ENCODE measurements around the gene FOXS1. TPM values are rescaled to one million over a fixed set of nuclear protein-coding genes. Genes with fewer than 3 reads are reported as not detected.

The FOXS1 gene
- total and polyA plus RNA-seq, 3 experiments from 2014 or later = not detected

DNA sequence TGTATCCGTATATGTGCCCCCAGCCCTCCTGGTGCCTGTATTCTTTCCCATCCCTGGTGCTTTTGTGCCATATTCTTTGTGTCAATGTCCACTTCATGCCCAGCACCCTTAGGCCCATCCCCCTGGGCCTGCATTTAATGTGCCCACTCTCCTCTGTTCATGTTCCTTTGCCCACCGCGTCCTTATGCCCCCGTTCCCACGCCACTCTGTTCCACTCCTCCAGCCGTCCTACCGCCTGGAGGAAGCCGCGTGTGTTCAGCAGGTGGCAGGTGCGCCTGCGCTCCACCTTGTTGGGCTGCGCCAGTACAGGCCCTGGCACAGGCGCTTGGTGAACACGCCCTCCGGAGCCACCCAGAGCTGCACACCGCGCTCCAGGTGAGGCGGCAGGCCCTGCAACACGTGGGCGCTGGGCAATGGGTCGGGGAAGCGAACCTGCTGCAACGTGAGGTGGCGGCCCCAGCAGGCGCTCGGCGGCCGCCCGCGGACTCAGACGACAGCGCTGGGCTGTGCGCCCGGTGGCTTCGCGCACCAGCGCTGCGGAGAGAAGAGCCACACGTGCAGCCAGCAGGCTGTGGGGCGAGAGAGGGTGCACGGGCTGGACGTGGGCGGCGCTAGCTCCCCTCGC lies 4.0 kb upstream of the FOXS1 start:
- POLR2A ChIA-PET = interaction anchor here (0.6 kb wide), 1 partner anchor 79 kb away, joined by 3 read pairs; no protein-coding TSS in a partner anchor
- H3K27ac Mint-ChIP-seq = no peak overlapping the region

DNA sequence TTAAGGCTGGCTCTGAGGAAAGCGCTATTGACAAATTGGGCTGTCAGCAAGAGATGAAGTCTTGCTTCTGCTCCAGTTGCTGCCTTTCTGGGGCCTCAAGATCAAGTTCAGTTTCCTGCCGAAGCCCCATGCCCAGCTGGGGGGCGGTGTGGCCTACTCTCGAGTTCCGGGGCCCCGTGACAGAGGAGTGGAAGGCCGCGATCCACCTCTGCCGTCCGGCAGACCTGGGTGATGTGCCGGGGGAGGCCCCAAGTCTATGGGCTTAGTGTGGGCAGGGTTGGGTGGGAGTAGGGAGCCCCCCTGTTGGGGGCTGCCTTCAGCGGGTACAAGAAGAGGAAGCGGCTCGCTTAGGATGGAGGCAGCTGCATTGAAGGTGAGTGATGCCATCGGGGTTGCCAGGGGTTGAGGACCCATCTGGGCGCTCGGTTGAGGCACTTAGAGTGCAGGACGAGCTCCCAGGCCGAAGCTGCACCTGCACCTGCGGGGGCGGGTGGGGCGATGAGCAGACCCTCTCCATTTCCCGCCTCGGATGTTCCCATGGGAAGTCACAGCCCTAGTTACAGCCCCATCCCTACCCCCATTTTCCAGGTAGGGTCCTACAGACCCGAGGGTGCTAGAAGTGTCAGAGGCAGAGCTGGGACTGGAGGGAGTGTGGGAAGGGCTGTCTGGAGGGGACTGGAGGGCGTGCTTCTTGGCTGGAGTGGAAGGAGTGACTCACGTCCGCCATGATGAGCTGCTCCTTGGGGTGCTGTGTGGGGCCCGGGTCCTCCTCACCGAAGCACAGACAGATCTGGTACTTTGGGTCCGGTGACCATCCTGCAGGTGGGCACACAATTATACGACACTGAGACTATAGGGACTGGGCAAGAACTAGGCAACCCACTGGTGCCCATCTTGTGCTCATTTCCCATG lies 2.9 kb upstream of the FOXS1 start:
- CTCF ChIA-PET = interaction anchor here (0.9 to 4.5 kb wide), 4 partner anchors 12 to 183 kb away, joined by 3 to 34 read pairs (median 20); no protein-coding TSS in a partner anchor
- no peak for DNase-seq
- H3K4me1 Mint-ChIP-seq = no peaks in the 10 kb centered on the region
- Histone ChIP-seq H3K4me3 (ENCODE audit: low read length) (no peak overlapping the region), H3K36me3 (ENCODE audit: insufficient read depth, low read length) (no peaks in the 10 kb centered on the region), H3K4me1 (ENCODE audit: insufficient read depth, low read length) (no peaks in the 10 kb centered on the region), H3K27ac (ENCODE audit: low read depth, low read length) (no peak overlapping the region), H3K9me3 (ENCODE audit: low read length) (no peaks in the 10 kb centered on the region), H3K27me3 (ENCODE audit: insufficient read depth, low read length, poor library complexity, severe bottlenecking) (peaks cover 9% of the 10 kb centered on the region)
- H3K27ac Mint-ChIP-seq = no peak overlapping the region
- POLR2A ChIA-PET = no interaction called here
- H3K36me3 Mint-ChIP-seq = no peaks in the 10 kb centered on the region
- no peak overlapping the region for H3K4me3 Mint-ChIP-seq
- peaks cover 17 to 29% of the 10 kb centered on the region in 2 donors for H3K27me3 Mint-ChIP-seq
- H3K9me3 Mint-ChIP-seq = no peaks in the 10 kb centered on the region

More for the DNA sequence above, 4.0 kb upstream of the FOXS1 start:
- H3K4me1 ChIP-seq (ENCODE audit: insufficient read depth, low read length) = no peaks in the 10 kb centered on the region
- H3K27me3 Mint-ChIP-seq = peaks cover 16 to 29% of the 10 kb centered on the region in 2 donors
- H3K4me1 Mint-ChIP-seq = no peaks in the 10 kb centered on the region
- peaks cover 9% of the 10 kb centered on the region for H3K27me3 ChIP-seq (ENCODE audit: insufficient read depth, low read length, poor library complexity, severe bottlenecking)
- no peak for DNase-seq
- no peaks in the 10 kb centered on the region for H3K36me3 ChIP-seq (ENCODE audit: insufficient read depth, low read length)
- no peaks in the 10 kb centered on the region for H3K9me3 ChIP-seq (ENCODE audit: low read length)
- no peak overlapping the region for H3K27ac ChIP-seq (ENCODE audit: low read depth, low read length)
- no peaks in the 10 kb centered on the region for H3K36me3 Mint-ChIP-seq
- H3K9me3 Mint-ChIP-seq = no peaks in the 10 kb centered on the region
- H3K4me3 Mint-ChIP-seq = no peak overlapping the region
- CTCF ChIA-PET = interaction anchor here (1.1 to 4.1 kb wide), 3 partner anchors 11 to 33 kb away, joined by 3 to 21 read pairs (median 5); no protein-coding TSS in a partner anchor
- H3K4me3 ChIP-seq (ENCODE audit: low read length) = no peak overlapping the region

DNA sequence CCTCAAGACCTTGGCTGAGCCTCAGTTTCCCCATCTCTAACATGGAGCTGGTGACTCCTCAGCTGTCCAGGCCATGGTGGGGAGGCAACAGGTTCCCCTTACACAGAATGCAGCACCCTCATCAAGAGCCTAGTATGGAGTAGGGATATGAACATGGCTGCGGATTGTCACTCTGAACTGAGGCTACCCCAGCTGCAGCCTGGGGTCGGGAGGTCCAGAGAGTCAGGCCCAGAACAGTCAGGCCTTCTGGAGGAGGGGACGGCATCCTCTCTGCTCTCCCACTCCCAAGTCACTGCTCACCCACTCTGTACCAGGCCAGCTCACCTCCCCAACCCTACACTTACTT lies 1.4 kb upstream of the FOXS1 start:
- Histone ChIP-seq H3K4me1 (ENCODE audit: insufficient read depth, low read length) (no peaks in the 10 kb centered on the region), H3K4me3 (ENCODE audit: low read length) (no peak overlapping the region), H3K36me3 (ENCODE audit: insufficient read depth, low read length) (no peaks in the 10 kb centered on the region), H3K9me3 (ENCODE audit: low read length) (no peaks in the 10 kb centered on the region), H3K27me3 (ENCODE audit: insufficient read depth, low read length, poor library complexity, severe bottlenecking) (peaks cover 9% of the 10 kb centered on the region), H3K27ac (ENCODE audit: low read depth, low read length) (no peak overlapping the region)
- peak overlapping the region in 1 of 8 donors; percentile 29 for H3K27ac Mint-ChIP-seq
- no peaks in the 10 kb centered on the region for H3K4me1 Mint-ChIP-seq
- no peaks in the 10 kb centered on the region for H3K9me3 Mint-ChIP-seq
- no peaks in the 10 kb centered on the region for H3K36me3 Mint-ChIP-seq
- peaks cover 12 to 29% of the 10 kb centered on the region in 2 donors for H3K27me3 Mint-ChIP-seq
- no peak for DNase-seq
- H3K4me3 Mint-ChIP-seq = no peak overlapping the region
- CTCF ChIA-PET = interaction anchor here (0.8 to 4.5 kb wide), 13 partner anchors 9 to 227 kb away, joined by 3 to 34 read pairs (median 3); partner anchors contain the start of gene PDRG1
- POLR2A ChIA-PET = no interaction called here

DNA sequence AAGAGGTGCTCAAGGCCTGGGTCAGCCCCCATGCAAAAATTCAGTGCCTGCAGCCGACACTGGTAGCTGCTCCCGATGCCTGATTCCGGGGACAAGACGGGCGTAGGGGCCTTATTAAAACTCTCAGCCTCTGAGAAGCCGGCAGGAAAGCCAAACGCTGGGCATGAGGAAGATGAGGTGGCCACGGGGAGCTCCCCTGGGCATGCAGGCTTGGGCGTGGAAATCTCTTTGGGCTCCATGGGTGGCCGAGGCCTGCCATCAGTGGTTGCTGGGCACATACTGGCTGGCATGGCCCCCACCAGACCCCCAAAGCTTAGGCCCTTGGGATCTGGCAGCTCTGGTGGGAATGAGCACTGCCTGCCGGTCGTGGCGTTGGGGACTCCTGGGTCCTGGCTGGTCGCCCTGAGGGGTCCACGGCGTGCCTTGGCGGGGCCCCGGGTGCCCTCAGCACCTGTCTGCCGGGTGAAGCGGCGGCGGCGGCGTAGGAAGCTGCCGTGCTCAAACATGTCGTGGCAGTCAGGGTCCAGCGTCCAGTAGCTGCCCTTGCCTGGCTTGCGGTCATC lies 586 bp downstream of the FOXS1 start:
- Mint-ChIP-seq H3K4me3 (no peak overlapping the region), H3K27me3 (peaks cover 7 to 12% of the 10 kb centered on the region in 2 donors), H3K9me3 (no peaks in the 10 kb centered on the region), H3K36me3 (no peaks in the 10 kb centered on the region), H3K27ac (no peak overlapping the region), H3K4me1 (no peaks in the 10 kb centered on the region)
- ChIA-PET POLR2A (no interaction called here), CTCF (interaction anchor here (4.5 kb wide), 1 partner anchor 21 kb away, joined by 34 read pairs; no protein-coding TSS in a partner anchor)
- H3K9me3 ChIP-seq (ENCODE audit: low read length) = no peaks in the 10 kb centered on the region
- no peak for DNase-seq
- H3K4me3 ChIP-seq (ENCODE audit: low read length) = no peak overlapping the region
- H3K27me3 ChIP-seq (ENCODE audit: insufficient read depth, low read length, poor library complexity, severe bottlenecking) = no peaks in the 10 kb centered on the region
- no peak overlapping the region for H3K27ac ChIP-seq (ENCODE audit: low read depth, low read length)
- H3K36me3 ChIP-seq (ENCODE audit: insufficient read depth, low read length) = no peaks in the 10 kb centered on the region
- no peaks in the 10 kb centered on the region for H3K4me1 ChIP-seq (ENCODE audit: insufficient read depth, low read length)

DNA sequence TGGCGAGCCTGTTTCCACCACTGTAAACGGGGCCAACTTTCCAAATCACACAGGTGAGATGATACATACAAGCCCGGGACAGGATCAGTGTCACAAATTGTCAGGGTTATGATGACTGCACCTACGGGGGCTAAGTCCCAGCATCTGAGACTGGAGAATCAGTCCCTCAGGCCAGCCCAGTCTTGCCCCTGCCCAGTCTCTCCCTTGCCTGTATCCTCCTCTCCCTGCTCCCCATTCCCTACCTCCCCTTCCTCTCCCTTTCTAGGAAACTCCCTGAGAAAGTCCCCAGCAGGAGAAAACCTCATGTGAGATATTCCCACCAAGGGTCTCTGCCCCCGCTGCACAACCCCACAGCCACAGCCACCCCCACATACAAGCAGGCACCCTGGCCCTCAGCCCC lies 1.5 kb downstream of the FOXS1 start:
- no peaks in the 10 kb centered on the region for H3K4me1 ChIP-seq (ENCODE audit: insufficient read depth, low read length)
- Mint-ChIP-seq H3K36me3 (no peaks in the 10 kb centered on the region), H3K4me3 (no peak overlapping the region), H3K9me3 (no peaks in the 10 kb centered on the region), H3K4me1 (no peaks in the 10 kb centered on the region), H3K27me3 (peaks cover 7 to 8% of the 10 kb centered on the region in 2 donors), H3K27ac (no peak overlapping the region)
- H3K27ac ChIP-seq (ENCODE audit: low read depth, low read length) = no peak overlapping the region
- ChIA-PET POLR2A (no interaction called here), CTCF (interaction anchor here (1.1 kb wide), 1 partner anchor 9 kb away, joined by 3 read pairs; no protein-coding TSS in a partner anchor)
- no peak for DNase-seq
- H3K27me3 ChIP-seq (ENCODE audit: insufficient read depth, low read length, poor library complexity, severe bottlenecking) = no peaks in the 10 kb centered on the region
- no peaks in the 10 kb centered on the region for H3K36me3 ChIP-seq (ENCODE audit: insufficient read depth, low read length)
- no peak overlapping the region for H3K4me3 ChIP-seq (ENCODE audit: low read length)
- H3K9me3 ChIP-seq (ENCODE audit: low read length) = no peaks in the 10 kb centered on the region

DNA sequence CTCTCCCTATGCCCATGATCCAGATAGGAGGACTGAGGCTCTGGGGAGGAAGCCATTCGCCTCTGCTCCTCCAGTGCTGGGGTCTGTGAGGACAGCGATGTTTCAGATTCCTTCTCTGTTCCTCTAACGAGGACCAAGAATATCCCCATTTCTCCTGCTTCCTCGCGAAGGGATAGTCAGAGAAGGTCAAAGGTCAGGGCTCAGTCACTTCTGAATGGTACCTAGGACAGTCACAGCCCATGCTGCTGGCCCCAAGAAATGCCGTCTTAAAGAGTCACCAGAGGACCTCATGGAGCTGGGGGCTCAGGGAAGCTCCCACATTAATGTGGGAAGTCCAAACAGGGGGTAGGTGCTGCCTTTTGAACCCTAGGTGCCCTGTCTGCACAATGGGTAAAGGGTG lies 2.1 kb downstream of the FOXS1 start:
- Histone ChIP-seq H3K4me3 (ENCODE audit: low read length) (no peak overlapping the region), H3K36me3 (ENCODE audit: insufficient read depth, low read length) (no peaks in the 10 kb centered on the region), H3K27me3 (ENCODE audit: insufficient read depth, low read length, poor library complexity, severe bottlenecking) (no peaks in the 10 kb centered on the region), H3K4me1 (ENCODE audit: insufficient read depth, low read length) (no peaks in the 10 kb centered on the region), H3K27ac (ENCODE audit: low read depth, low read length) (no peak overlapping the region), H3K9me3 (ENCODE audit: low read length) (no peaks in the 10 kb centered on the region)
- DNase-seq = no peak
- no peak overlapping the region for H3K4me3 Mint-ChIP-seq
- ChIA-PET CTCF (interaction anchor here (1.1 to 1.5 kb wide), 2 partner anchors 9 to 20 kb away, joined by 3 read pairs; no protein-coding TSS in a partner anchor), POLR2A (no interaction called here)
- H3K36me3 Mint-ChIP-seq = no peaks in the 10 kb centered on the region
- H3K27me3 Mint-ChIP-seq = peaks cover 2 to 4% of the 10 kb centered on the region in 2 donors
- H3K9me3 Mint-ChIP-seq = no peaks in the 10 kb centered on the region
- H3K27ac Mint-ChIP-seq = no peak overlapping the region
- H3K4me1 Mint-ChIP-seq = no peaks in the 10 kb centered on the region

DNA sequence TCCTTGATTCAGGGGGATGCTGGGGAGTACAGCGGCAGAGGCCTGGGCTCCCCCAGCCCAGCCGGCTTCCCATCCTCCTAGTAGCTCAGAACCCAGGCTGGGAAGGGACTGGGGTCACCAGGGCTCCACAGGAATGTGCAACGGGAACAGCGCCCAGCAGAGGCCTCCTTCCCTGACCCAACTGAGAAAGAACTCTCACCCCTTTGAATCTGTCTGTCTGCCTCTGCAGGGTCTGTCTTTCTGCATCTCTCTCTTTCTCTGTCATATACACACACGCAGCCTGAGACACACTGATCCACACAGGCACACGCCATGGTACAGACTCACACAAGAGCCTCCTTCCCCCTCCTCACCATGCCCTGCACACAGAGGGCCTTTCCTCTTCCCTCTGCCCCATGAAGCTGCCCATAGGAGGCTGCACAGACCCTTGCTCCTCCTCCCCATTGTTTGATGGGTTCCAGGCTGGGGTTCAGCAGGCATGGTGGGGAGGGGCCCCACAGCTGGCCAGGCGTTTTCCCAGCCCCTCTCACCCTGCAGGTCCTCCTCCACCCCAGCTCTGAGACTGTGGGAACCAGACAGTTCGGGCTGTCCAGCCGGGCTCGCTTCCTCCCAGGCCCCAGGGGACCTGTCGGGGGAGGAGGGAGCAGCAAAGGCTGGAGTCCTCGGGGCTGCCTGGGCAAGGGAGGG lies 2.8 kb downstream of the FOXS1 start:
- Mint-ChIP-seq H3K27ac (no peak overlapping the region), H3K36me3 (no peaks in the 10 kb centered on the region), H3K27me3 (peaks cover 2 to 4% of the 10 kb centered on the region in 2 donors), H3K4me1 (no peaks in the 10 kb centered on the region), H3K9me3 (no peaks in the 10 kb centered on the region), H3K4me3 (no peak overlapping the region)
- ChIA-PET CTCF (interaction anchor here (1.1 to 2.1 kb wide), 3 partner anchors 9 to 20 kb away, joined by 3 to 5 read pairs (median 3); no protein-coding TSS in a partner anchor), POLR2A (no interaction called here)
- Histone ChIP-seq H3K27me3 (ENCODE audit: insufficient read depth, low read length, poor library complexity, severe bottlenecking) (no peaks in the 10 kb centered on the region), H3K27ac (ENCODE audit: low read depth, low read length) (no peak overlapping the region), H3K4me3 (ENCODE audit: low read length) (no peak overlapping the region), H3K4me1 (ENCODE audit: insufficient read depth, low read length) (no peaks in the 10 kb centered on the region), H3K36me3 (ENCODE audit: insufficient read depth, low read length) (no peaks in the 10 kb centered on the region), H3K9me3 (ENCODE audit: low read length) (no peaks in the 10 kb centered on the region)
- DNase-seq = no peak
